ENCODE data around the gene FBLN2.

- TF ChIP-seq, protein P1, sequence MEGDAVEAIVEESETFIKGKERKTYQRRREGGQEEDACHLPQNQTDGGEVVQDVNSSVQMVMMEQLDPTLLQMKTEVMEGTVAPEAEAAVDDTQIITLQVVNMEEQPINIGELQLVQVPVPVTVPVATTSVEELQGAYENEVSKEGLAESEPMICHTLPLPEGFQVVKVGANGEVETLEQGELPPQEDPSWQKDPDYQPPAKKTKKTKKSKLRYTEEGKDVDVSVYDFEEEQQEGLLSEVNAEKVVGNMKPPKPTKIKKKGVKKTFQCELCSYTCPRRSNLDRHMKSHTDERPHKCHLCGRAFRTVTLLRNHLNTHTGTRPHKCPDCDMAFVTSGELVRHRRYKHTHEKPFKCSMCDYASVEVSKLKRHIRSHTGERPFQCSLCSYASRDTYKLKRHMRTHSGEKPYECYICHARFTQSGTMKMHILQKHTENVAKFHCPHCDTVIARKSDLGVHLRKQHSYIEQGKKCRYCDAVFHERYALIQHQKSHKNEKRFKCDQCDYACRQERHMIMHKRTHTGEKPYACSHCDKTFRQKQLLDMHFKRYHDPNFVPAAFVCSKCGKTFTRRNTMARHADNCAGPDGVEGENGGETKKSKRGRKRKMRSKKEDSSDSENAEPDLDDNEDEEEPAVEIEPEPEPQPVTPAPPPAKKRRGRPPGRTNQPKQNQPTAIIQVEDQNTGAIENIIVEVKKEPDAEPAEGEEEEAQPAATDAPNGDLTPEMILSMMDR (IDR thresholded peaks at IDR 0.05) = no peak
- TF ChIP-seq POLR2A (IDR thresholded peaks at IDR 0.05) = no peak
Measured at GRCh38 chr3:13617097-13617738, 68.3 kb downstream of the FBLN2 start.
